GM23338 (cell line): ENCODE data around the gene PCNX3. TPM values are rescaled to one million over a fixed set of nuclear protein-coding genes. Genes with fewer than 3 reads are reported as not detected.

Experiments used
- ATAC-seq: fragments of 200-7000 bp; cut with Tn5 transposase; 3 replicates; pipeline ENCODE4 v1.9.1; 2020
- DNase-seq: peaks from one replicate; pipeline ENCODE4 v3.0.0-alpha.2; 2015; ENCODE audit warnings: low spot score
- H2AFZ ChIP-seq: fragments of 200-600 bp; sonication (generic); 2 replicates; pipeline ENCODE4 v1.8.0; 2016; ENCODE audit warnings: antibody characterized with exemption, mild to moderate bottlenecking, moderate library complexity
- H3F3A ChIP-seq: fragments of 200-600 bp; sonication (generic); replicated peaks from 2 replicates; pipeline ENCODE4 v1.8.0; 2017; ENCODE audit warnings: antibody characterized with exemption, mixed run types, low read depth
- H3K27ac ChIP-seq: fragments of 200-600 bp; sonication (generic); 2 replicates; pipeline ENCODE4 v1.6.1; 2016; ENCODE audit warnings: low read depth
- H3K27me3 ChIP-seq: fragments of 200-600 bp; sonication (generic); 2 replicates; pipeline ENCODE4 v1.8.0; 2016; ENCODE audit warnings: mild to moderate bottlenecking, mixed run types, moderate library complexity; ENCODE audit not compliant: insufficient read depth
- H3K36me3 ChIP-seq: fragments of 200-600 bp; sonication (generic); 2 replicates; pipeline ENCODE4 v1.8.0; 2016; ENCODE audit warnings: mild to moderate bottlenecking; ENCODE audit not compliant: insufficient read depth
- H3K4me1 ChIP-seq: fragments of 200-600 bp; sonication (generic); 2 replicates; pipeline ENCODE4 v1.8.0; 2016; ENCODE audit warnings: mild to moderate bottlenecking, moderate library complexity; ENCODE audit not compliant: insufficient read depth
- H3K4me2 ChIP-seq: fragments of 200-600 bp; sonication (generic); 2 replicates; pipeline ENCODE4 v1.7.1; 2017; ENCODE audit warnings: mixed run types
- H3K4me3 ChIP-seq: fragments of 200-600 bp; sonication (generic); 2 replicates; pipeline ENCODE4 v1.6.1; 2016; ENCODE audit warnings: mixed run types
- H3K79me2 ChIP-seq: fragments of 200-600 bp; sonication (generic); replicated peaks from 2 replicates; pipeline ENCODE4 v1.8.0; 2017; ENCODE audit warnings: mild to moderate bottlenecking; ENCODE audit not compliant: insufficient read depth
- H3K9me2 ChIP-seq: fragments of 200-600 bp; sonication (generic); 2 replicates; pipeline ENCODE4 v1.8.0; 2017; ENCODE audit not compliant: insufficient read depth
- H4K20me1 ChIP-seq: fragments of 200-600 bp; sonication (generic); replicated peaks from 2 replicates; pipeline ENCODE4 v1.8.0; 2017; ENCODE audit warnings: mild to moderate bottlenecking; ENCODE audit not compliant: insufficient read depth
- H3K27ac Mint-ChIP-seq: 2 replicates; pipeline ENCODE4 v1.8.0; 2020; ENCODE audit warnings: inconsistent platforms, mild to moderate bottlenecking, moderate library complexity, mixed read lengths
- H3K27me3 Mint-ChIP-seq: 3 replicates; pipeline ENCODE4 v1.8.0; 2022; ENCODE audit warnings: low read depth, mild to moderate bottlenecking, moderate library complexity, mixed read lengths, inconsistent platforms; ENCODE audit not compliant: insufficient read depth, poor library complexity
- H3K36me3 Mint-ChIP-seq: 3 replicates; pipeline ENCODE4 v1.8.0; 2021; ENCODE audit warnings: low read depth, mild to moderate bottlenecking, inconsistent platforms, moderate library complexity, mixed read lengths
- H3K4me1 Mint-ChIP-seq: 3 replicates; pipeline ENCODE4 v1.8.0; 2020; ENCODE audit warnings: mild to moderate bottlenecking, inconsistent platforms, mixed read lengths
- H3K4me3 Mint-ChIP-seq: 3 replicates; pipeline ENCODE4 v1.8.0; 2021; ENCODE audit warnings: moderate library complexity, mild to moderate bottlenecking, inconsistent platforms, mixed read lengths
- H3K9me3 Mint-ChIP-seq: 3 replicates; pipeline ENCODE4 v1.8.0; 2020; ENCODE audit warnings: moderate library complexity, mild to moderate bottlenecking, inconsistent platforms, mixed read lengths
- ETS1 ChIP-seq: IDR thresholded peaks from 2 replicates; pipeline ENCODE4 v1.6.1; 2016; ENCODE audit warnings: antibody characterized with exemption
- EZH2phosphoT487 ChIP-seq: fragments of 200-600 bp; sonication (generic); IDR thresholded peaks from one replicate; pipeline ENCODE4 v1.8.1; 2018; ENCODE audit warnings: antibody characterized with exemption; ENCODE audit not compliant: unreplicated experiment
- JUNB ChIP-seq: IDR thresholded peaks from one replicate; pipeline ENCODE4 v1.6.1; 2016; ENCODE audit warnings: antibody characterized with exemption; ENCODE audit not compliant: unreplicated experiment
- POLR2AphosphoS5 ChIP-seq: IDR thresholded peaks from 2 replicates; pipeline ENCODE4 v1.6.1; 2016; ENCODE audit warnings: antibody characterized with exemption, low read depth
- REST ChIP-seq: IDR thresholded peaks from one replicate; pipeline ENCODE4 v1.6.1; 2018; ENCODE audit warnings: antibody characterized with exemption; ENCODE audit not compliant: unreplicated experiment
- ZNF114 ChIP-seq: fragments of 250-450 bp; sonication (Bioruptor Pico); IDR thresholded peaks from 2 replicates; pipeline ENCODE4 v1.5.0; 2020; ENCODE audit warnings: mild to moderate bottlenecking, moderate library complexity
- ZNF462 ChIP-seq: fragments of 250-450 bp; sonication (Bioruptor Pico); IDR thresholded peaks from 2 replicates; pipeline ENCODE4 v1.5.0; 2020; ENCODE audit warnings: mild to moderate bottlenecking, moderate library complexity
- polyA plus RNA-seq: library from polyadenylated mRNA; unstranded; fragments of >200 nt; fragmentation: Nextera tagmentation; extraction: Ambion mirVana; gene quantifications from 2 replicates; pipeline ENCODE4 v1.2.1, GENCODE V29; 2016
- total RNA-seq: library from RNA; depleted of rRNA; stranded (reverse); fragments of >200 nt; shearing (Covaris generic); gene quantifications from 2 replicates; pipeline ENCODE4 v1.2.3, GENCODE V29; 2014

PCNX3 gene
- total and polyA plus RNA-seq, 2 experiments from 2014 or later: 8.7 to 52.2 TPM

- DNase-seq (no peak), ATAC-seq (peak; percentile 8)
- Histone ChIP-seq H3K4me1 (peaks cover 31% of the 10 kb centered on the region), H3K9me2 (no peaks in the 10 kb centered on the region), H3K36me3 (no peaks in the 10 kb centered on the region), H4K20me1 (no peaks in the 10 kb centered on the region), H3K27ac (no peak overlapping the region), H2AFZ (peak overlapping the region; percentile 84; the same call in 1 of the 2 replicates), H3K79me2 (no peaks in the 10 kb centered on the region; the same call in 1 of the 2 replicates), H3F3A (peaks cover 8% of the 10 kb centered on the region; the same call in 1 of the 2 replicates), H3K4me3 (peak overlapping the region; percentile 79), H3K27me3 (no peaks in the 10 kb centered on the region), H3K4me2 (peak overlapping the region; percentile 81)
- Mint-ChIP-seq H3K36me3 (no peaks in the 10 kb centered on the region; the same call in 2 of the 3 replicates), H3K9me3 (no peaks in the 10 kb centered on the region), H3K4me1 (peaks cover 32% of the 10 kb centered on the region), H3K27ac (no peak overlapping the region), H3K27me3 (peaks cover 23% of the 10 kb centered on the region), H3K4me3 (peak overlapping the region; percentile 65; the same call in 2 of the 3 replicates)
- TF ChIP-seq REST (no peak), JUNB (no peak), ZNF462 (no peak), ETS1 (no peak), POLR2AphosphoS5 (no peak), ZNF114 (CRISPR knock-in tag) (no peak), EZH2phosphoT487 (no peak)
Measured at GRCh38 chr11:65646288-65646957, 30.8 kb downstream of the PCNX3 start.
